ENCODE data around the gene P2RX2.
"Not testable (repeated sequence)": the region's sequence is repeated elsewhere in the genome, so short reads cannot be mapped to it uniquely, and the experiment has no call there.

The P2RX2 gene

GRCh38 chr12:132584429-132584828 lies 34.1 kb upstream of the P2RX2 start:
- DNase-seq: no peak

- no peak for DNase-seq
Observed at GRCh38 chr12:132585177-132585576, 33.4 kb upstream of the P2RX2 start.

DNA sequence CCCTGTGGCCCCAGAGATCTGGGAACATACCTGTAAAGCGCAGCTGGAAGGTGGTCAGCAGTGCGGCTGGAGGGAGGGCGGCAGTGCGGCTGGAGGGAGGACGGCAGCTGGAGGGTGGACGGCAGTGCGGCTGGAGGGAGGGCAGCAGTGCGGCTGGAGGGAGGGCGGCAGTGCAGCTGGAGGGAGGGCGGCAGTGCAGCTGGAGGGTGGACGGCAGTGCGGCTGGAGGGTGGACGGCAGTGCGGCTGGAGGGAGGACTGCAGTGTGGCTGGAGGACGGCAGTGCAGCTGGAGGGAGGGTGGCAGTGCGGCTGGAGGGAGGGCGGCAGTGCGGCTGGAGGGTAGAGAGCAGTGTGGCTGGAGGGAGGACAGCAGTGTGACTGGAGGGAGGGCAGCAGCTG lies 31.6 kb upstream of the P2RX2 start:
- DNase-seq: no peak

DNA sequence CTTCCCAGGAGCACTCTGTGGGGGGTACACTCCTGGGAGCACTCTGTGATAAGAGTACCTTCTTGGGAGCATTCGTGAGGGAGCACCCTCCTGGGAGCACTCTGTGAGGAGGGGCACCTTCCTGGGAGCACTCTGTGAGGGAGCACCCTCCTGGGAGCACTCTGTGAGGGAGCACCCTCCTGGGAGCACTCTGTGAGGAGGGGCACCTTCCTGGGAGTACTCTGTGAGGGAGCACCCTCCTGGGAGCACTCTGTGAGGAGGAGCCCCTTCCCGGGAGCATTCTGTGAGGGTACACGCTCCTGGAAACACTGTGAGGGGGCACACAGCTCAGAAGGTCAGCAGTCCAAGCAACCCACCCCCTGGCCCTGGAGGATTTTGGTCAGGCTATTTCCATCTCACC lies 30.8 kb upstream of the P2RX2 start:
- no peak for DNase-seq

DNA sequence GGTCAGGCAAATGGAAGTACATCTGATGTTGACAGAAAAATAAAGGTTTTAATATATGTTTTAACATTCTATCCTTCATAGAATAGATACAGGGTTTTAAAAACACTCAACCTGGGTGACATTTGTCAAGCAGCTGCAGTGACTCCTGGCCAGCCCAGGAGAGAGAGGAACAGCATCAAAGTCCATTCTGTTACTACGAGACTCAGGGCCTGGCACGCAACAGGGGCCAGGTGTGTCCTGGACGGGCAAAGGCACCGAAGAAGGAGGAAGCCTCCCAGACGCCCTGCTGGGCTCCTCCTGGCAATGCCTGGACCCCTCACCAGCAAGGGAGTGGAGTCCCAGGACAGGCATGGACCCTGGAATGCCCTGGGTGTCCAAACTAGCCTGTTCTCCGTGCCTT lies 30.3 kb upstream of the P2RX2 start:
- DNase-seq: no peak

GRCh38 chr12:132588821-132589669 lies 29.5 kb upstream of the P2RX2 start:
- DNase-seq: no peak

DNA sequence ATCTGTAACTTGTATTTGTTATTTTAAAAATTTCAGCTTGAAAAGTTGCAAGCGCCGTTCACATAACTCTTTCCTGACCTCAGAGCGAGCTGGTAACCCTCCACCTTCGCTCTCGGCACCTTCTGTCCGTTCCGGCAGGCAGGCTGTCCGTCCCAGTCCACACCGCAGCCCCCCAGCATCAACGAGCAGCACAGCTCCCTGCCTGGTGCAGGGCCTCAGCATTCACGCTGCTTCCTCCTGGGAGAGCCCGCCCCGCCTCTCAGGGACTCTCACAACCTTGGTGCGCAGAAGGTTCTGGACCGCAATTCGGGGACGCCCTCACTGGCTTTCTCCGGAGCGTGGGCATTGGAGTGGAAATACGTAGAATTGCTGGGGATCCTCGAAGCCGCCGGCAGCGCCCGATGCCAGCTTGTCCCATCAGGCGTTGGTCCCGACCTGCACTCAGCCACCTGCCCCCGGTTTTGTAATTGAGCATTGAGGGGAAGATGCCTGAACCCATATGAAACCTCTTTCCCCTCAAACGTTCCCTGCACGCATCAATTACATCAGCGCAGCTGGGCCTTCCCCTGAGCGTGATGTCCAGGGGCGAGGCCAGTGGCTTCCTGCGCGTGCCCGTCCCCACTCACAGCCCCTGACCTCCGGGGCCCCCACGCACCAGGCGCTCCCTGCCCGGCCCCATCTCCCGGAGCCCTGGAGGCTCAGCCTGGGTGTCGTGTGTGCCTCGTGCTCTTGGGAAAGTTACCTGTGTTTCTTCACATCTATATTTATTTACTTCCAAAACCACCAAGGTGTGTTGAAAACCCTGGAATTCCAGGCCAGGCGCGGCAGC lies 27.3 kb upstream of the P2RX2 start:
- DNase-seq: no peak

GRCh38 chr12:132592282-132592970 lies 26.1 kb upstream of the P2RX2 start:
- DNase-seq: no peak

DNA sequence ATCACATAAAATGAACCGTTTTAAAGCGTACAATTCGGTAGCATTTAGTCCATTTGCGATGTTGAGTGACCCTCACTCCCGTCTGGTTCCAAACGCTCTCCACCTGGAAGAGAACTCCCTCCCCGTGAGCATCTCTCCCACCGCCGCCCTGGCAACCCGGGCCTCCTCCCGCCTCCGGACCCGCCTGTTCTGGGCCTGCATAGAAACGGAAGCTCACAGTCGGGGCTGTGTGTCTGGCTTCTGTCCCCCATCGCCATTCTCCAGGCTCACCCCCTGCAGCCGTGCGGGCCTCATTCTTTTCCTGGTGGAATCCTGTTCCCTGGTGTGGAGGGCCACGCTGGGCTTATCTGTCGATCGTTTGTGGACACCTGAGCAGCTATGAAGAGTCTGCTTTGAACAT lies 25.5 kb upstream of the P2RX2 start:
- DNase-seq: no peak

DNA sequence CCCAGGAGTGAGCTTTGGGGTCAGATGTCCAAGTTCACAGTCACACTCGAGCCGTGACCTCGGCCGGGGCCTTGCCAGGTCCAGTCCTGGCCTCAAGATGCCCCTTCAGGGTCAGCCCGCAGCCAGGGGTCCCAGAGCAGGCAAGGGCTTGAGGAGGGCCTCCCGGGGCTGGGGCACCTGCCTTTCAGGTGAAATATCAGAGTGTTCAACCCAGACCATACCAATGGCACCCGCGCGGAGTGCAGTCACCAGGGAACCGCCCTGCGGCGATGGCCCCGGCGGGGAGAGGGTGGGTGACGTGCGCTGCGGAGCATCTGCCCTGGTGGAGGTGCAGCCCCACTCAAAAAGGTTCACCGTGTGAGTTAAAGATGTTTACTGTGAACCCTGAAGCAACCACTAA lies 25.1 kb upstream of the P2RX2 start:
- no peak for DNase-seq

- peak in 1 of 5 experiments; percentile 45 for DNase-seq
Observed at GRCh38 chr12:132593938-132594358, 24.6 kb upstream of the P2RX2 start.

DNA sequence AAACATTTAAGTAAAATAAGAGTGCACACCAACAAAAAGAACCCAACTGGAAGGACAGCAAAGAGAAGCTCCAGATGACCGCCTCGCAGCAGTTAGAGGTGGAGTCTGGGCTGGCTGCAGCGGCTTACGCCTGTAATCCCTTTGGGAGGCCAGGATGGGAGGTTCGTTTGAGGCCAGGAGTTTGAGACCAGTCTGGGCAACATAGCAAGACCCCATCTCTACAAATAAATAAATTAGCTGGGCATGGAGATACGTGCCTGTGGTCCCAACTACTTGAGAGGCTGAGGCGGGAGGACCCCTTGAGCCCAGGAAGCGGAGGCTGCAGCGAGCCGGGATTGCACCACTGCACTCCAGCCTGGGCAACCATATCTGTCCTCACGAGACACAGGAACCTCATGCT lies 23.4 kb upstream of the P2RX2 start:
- DNase-seq: no peak

- DNase-seq: no peak
Observed at GRCh38 chr12:132596016-132596415, 22.6 kb upstream of the P2RX2 start.

- DNase-seq: peak in 1 of 5 experiments; percentile 49
Observed at GRCh38 chr12:132597333-132598316, 21.0 kb upstream of the P2RX2 start.

DNA sequence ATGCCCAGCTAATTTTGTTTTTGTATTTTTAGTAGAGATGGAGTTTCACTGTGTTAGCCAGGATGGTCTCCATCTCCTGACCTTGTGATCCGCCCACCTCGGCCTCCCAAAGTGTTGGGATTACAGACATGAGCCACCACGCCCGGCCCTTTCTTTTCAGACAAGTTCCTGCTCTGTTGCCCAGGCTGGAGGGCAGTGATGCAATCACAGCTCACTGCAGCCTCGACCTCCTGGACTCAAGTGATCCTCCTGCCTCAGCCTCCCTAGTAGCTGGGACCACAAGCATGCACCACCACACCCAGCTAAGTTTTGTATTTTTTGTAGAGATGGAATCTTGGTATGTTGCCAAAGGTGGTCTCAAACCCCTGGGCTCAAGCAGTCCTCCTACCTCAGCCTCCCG lies 19.1 kb upstream of the P2RX2 start:
- not testable (repeated sequence) for DNase-seq

DNA sequence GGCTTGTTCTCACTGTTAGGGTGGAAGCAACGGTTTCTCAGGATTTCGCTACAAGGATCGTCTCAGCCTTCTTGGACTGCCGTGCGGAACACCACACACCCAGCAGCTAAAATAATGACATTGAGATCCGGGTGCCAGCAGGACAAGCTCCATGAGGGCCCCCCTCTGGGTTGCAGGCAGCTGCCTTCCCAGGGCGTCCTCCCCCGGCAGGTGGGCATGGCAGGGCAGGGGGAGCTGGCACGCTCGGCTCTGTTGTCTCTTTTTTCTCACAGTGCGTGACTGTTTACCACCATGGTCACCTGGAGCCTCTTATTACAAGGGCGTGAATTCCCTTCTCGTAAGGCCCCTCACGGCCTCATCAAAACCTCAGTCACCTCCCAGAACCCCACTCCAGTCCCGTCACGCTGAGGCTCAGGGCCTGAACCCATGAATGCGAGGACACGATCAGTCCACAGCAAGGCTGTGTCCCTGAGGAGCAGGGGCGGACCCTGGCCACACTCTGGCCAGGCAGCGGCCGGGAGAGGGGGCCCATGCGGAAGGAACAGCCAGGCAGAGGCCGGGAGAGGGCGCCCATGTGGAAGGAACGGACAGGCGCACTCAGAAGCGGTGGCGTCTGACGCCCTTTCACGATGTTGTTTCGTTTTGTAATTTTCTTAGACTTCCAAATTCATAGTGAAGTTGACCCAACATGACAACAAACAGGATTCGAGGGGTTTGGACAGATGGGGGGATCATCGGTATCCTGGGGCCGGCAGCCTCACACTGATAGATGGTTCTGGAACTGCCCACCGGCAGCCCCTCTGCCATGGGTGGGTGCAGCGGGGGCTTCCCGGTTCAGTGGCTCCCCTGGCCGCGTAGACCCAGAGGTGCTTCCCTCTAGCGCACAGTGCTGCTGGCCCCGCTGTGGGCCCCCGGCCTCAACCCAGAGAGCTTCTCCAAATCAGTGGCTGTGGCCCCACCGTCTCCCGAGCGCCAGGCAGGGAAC lies 18.2 kb upstream of the P2RX2 start:
- DNase-seq: peak in 2 of 5 experiments; percentile 12 to 50

- no peak for DNase-seq
Observed at GRCh38 chr12:132601171-132601883, 17.2 kb upstream of the P2RX2 start.

- no peak for DNase-seq
Observed at GRCh38 chr12:132602572-132603239, 15.9 kb upstream of the P2RX2 start.

All from T-helper 2 cell (primary cell).